HEK293 (cell line): ENCODE results near the gene PPP6R1.

Experiments
- CTCF ChIA-PET: fragments of 350-600 bp; formaldehyde crosslinking; extraction: SDS; loops from one replicate; lab custom pipeline; 2021; ENCODE audit warnings: antibody characterized with exemption; lab: Yijun Ruan, JAX
- POLR2A ChIA-PET: fragments of 300-600 bp; formaldehyde crosslinking; extraction: SDS; loops from one replicate; lab custom pipeline; 2020; ENCODE audit warnings: antibody characterized with exemption, inconsistent platforms; lab: Yijun Ruan, JAX
- H3K27ac ChIP-seq: fragments of 200-500 bp; sonication (Bioruptor generic); 2 replicates; pipeline ENCODE4 v1.5.1; 2014; ENCODE audit warnings: low read depth, low read length, control low read depth, inconsistent platforms; ENCODE audit errors: extremely low read depth
- H3K36me3 ChIP-seq, 2 experiments: fragments of 200-500 bp in 1 of 2; sonication (Bioruptor generic) in 1 of 2; 1 replicate in 1 of 2; 2 replicates in 1 of 2; pipeline ENCODE4 v1.5.1; 2014 to 2017; ENCODE audit warnings: inconsistent platforms in 2 of 2, low read length in 2 of 2; ENCODE audit not compliant: control insufficient read depth in 2 of 2, insufficient read depth in 1 of 2
- H3K4me1 ChIP-seq: fragments of 200-500 bp; sonication (Bioruptor generic); 2 replicates; pipeline ENCODE4 v1.5.1; 2014; ENCODE audit warnings: mild to moderate bottlenecking, low read length, inconsistent platforms; ENCODE audit not compliant: control insufficient read depth, insufficient read depth
- H3K4me3 ChIP-seq: 2 replicates; pipeline ENCODE4 v1.5.1; 2011; ENCODE audit warnings: low read depth, mild to moderate bottlenecking, control low read depth, low read length, moderate library complexity
- H3K9me3 ChIP-seq: fragments of 200-500 bp; sonication (Bioruptor generic); 2 replicates; pipeline ENCODE4 v1.5.1; 2014; ENCODE audit warnings: low read depth, low read length, inconsistent platforms; ENCODE audit not compliant: control insufficient read depth, insufficient read depth
- ELK4 ChIP-seq: IDR thresholded peaks from 2 replicates; pipeline ENCODE4 v1.6.1; 2011; ENCODE audit warnings: mild to moderate bottlenecking, low read depth, low read length, borderline replicate concordance
- FEZF1 ChIP-seq: fragments of 450-650 bp; formaldehyde crosslinking; IDR thresholded peaks from 2 replicates; pipeline ENCODE4 v1.5.1; 2016; ENCODE audit warnings: missing biosample characterization, missing genetic modification characterization
- GLIS1 ChIP-seq: fragments of 450-650 bp; formaldehyde crosslinking; IDR thresholded peaks from 2 replicates; pipeline ENCODE4 v1.5.1; 2016; ENCODE audit warnings: missing biosample characterization, missing genetic modification characterization
- PATZ1 ChIP-seq: fragments of 450-650 bp; formaldehyde crosslinking; IDR thresholded peaks from 2 replicates; pipeline ENCODE4 v1.5.1; 2016; ENCODE audit warnings: missing biosample characterization, missing genetic modification characterization
- PRDM10 ChIP-seq: fragments of 450-650 bp; formaldehyde crosslinking; IDR thresholded peaks from 2 replicates; pipeline ENCODE4 v1.5.1; 2016; ENCODE audit warnings: missing biosample characterization, missing genetic modification characterization
- SETDB1 ChIP-seq: IDR thresholded peaks from one replicate; pipeline ENCODE4 v1.6.1; 2017; ENCODE audit warnings: mild to moderate bottlenecking, low read length, moderate library complexity, mixed read lengths; ENCODE audit not compliant: insufficient read length
- SP3 ChIP-seq: fragments of 450-650 bp; formaldehyde crosslinking; IDR thresholded peaks from 2 replicates; pipeline ENCODE4 v1.5.1; 2016; ENCODE audit warnings: missing biosample characterization, missing genetic modification characterization
- TCF7L2 ChIP-seq: IDR thresholded peaks from 2 replicates; pipeline ENCODE4 v1.6.1; 2011; ENCODE audit warnings: low read depth, mild to moderate bottlenecking, inconsistent platforms, low read length, moderate library complexity, borderline replicate concordance
- ZBTB10 ChIP-seq: fragments of 450-650 bp; formaldehyde crosslinking; IDR thresholded peaks from 2 replicates; pipeline ENCODE4 v1.5.1; 2016; ENCODE audit warnings: missing biosample characterization, missing genetic modification characterization
- ZBTB8A ChIP-seq: fragments of 450-650 bp; formaldehyde crosslinking; IDR thresholded peaks from 2 replicates; pipeline ENCODE4 v1.5.1; 2016; ENCODE audit warnings: missing biosample characterization, missing genetic modification characterization
- ZNF16 ChIP-seq: fragments of 450-650 bp; formaldehyde crosslinking; IDR thresholded peaks from 2 replicates; pipeline ENCODE4 v1.5.1; 2016; ENCODE audit warnings: low read depth, missing biosample characterization, missing genetic modification characterization
- ZNF23 ChIP-seq: fragments of 450-650 bp; formaldehyde crosslinking; IDR thresholded peaks from 2 replicates; pipeline ENCODE4 v1.5.1; 2016; ENCODE audit warnings: missing biosample characterization, missing genetic modification characterization, borderline replicate concordance
- ZNF324 ChIP-seq: fragments of 450-650 bp; formaldehyde crosslinking; IDR thresholded peaks from 2 replicates; pipeline ENCODE4 v1.5.1; 2016; ENCODE audit warnings: missing biosample characterization, missing genetic modification characterization
- ZNF335 ChIP-seq: fragments of 450-650 bp; formaldehyde crosslinking; conservative IDR thresholded peaks from 2 replicates; pipeline ENCODE4 v1.5.1; 2016; ENCODE audit warnings: missing biosample characterization, missing genetic modification characterization
- ZNF426 ChIP-seq: fragments of 450-650 bp; formaldehyde crosslinking; IDR thresholded peaks from 2 replicates; pipeline ENCODE4 v1.5.1; 2017; ENCODE audit warnings: missing biosample characterization, missing genetic modification characterization, mild to moderate bottlenecking, inconsistent platforms, moderate library complexity
- ZNF654 ChIP-seq: fragments of 450-650 bp; formaldehyde crosslinking; IDR thresholded peaks from 2 replicates; pipeline ENCODE4 v1.5.1; 2016; ENCODE audit warnings: low read depth, missing biosample characterization, missing genetic modification characterization
- ZNF664 ChIP-seq: fragments of 450-650 bp; formaldehyde crosslinking; IDR thresholded peaks from 2 replicates; pipeline ENCODE4 v1.5.1; 2016; ENCODE audit warnings: missing biosample characterization, missing genetic modification characterization
- ZNF76 ChIP-seq: fragments of 450-650 bp; formaldehyde crosslinking; IDR thresholded peaks from 2 replicates; pipeline ENCODE4; 2016; ENCODE audit warnings: low read depth, missing biosample characterization, missing genetic modification characterization, borderline replicate concordance

The PPP6R1 gene

GRCh38 chr19:55303477-55303876 is 44.7 kb upstream of the PPP6R1 start:
- peaks cover 22 to 62% of the 10 kb centered on the region in 2 experiments; a peak in 2 of 3 replicates for H3K36me3 ChIP-seq
- 0 out of 2 replicates have a peak overlapping the region, but pooled peaks have one; percentile 13 for H3K27ac ChIP-seq
- TF ChIP-seq FEZF1: no peak
- no peak for TF ChIP-seq ZNF76 (tag by site-specific recombination)
- TF ChIP-seq ZNF324 (tag by site-specific recombination): no peak
- peak; percentile 70 for TF ChIP-seq PRDM10 (tag by site-specific recombination)
- TF ChIP-seq TCF7L2: no peak
- TF ChIP-seq, all 188 proteins: peak for 1
- Histone ChIP-seq H3K4me1 (peaks cover 3% of the 10 kb centered on the region; the same call in 1 of the 2 replicates), H3K9me3 (no peaks in the 10 kb centered on the region), H3K4me3 (no peak overlapping the region)
- POLR2A ChIA-PET: interaction anchor here (0.6 to 4.0 kb wide), 6 partner anchors 36 to 104 kb away, joined by 3 to 18 read pairs (median 4); partner anchors contain the start of genes KMT5C and UBE2S
- CTCF ChIA-PET: interaction anchor here (0.7 to 4.1 kb wide), 19 partner anchors 10 to 200 kb away, joined by 3 to 62 read pairs (median 10); partner anchors contain the start of genes GARIN5B, KMT5C and TMEM238

- Histone ChIP-seq H3K4me3 (no peak overlapping the region), H3K4me1 (peaks cover 3% of the 10 kb centered on the region; the same call in 1 of the 2 replicates), H3K36me3 (peaks cover 13 to 60% of the 10 kb centered on the region in 2 experiments; a peak in 2 of 3 replicates), H3K27ac (no peak overlapping the region), H3K9me3 (no peaks in the 10 kb centered on the region)
- no peak for TF ChIP-seq SETDB1
- TF ChIP-seq ZNF23 (tag by site-specific recombination): no peak
- no peak for TF ChIP-seq ZNF664 (tag by site-specific recombination)
- no peak for TF ChIP-seq ZNF16 (tag by site-specific recombination)
- POLR2A ChIA-PET: interaction anchor here (0.6 to 4.0 kb wide), 7 partner anchors 37 to 105 kb away, joined by 3 to 18 read pairs (median 4); partner anchors contain the start of genes KMT5C and UBE2S
- CTCF ChIA-PET: interaction anchor here (0.6 to 4.1 kb wide), 36 partner anchors 10 to 232 kb away, joined by 3 to 62 read pairs (median 5); partner anchors contain the start of genes GARIN5B, KMT5C, TMEM150B and TMEM238
These were observed 43.5 kb upstream of the PPP6R1 start for GRCh38 chr19:55302318-55302703.

GRCh38 chr19:55301459-55302317 is 42.9 kb upstream of the PPP6R1 start:
- Histone ChIP-seq H3K4me1 (peaks cover 3% of the 10 kb centered on the region; the same call in 1 of the 2 replicates), H3K27ac (no peak overlapping the region; the same call in 1 of the 2 replicates), H3K4me3 (peak overlapping the region; percentile 18), H3K36me3 (peaks cover 9 to 57% of the 10 kb centered on the region in 2 experiments; a peak in 2 of 3 replicates), H3K9me3 (no peaks in the 10 kb centered on the region)
- POLR2A ChIA-PET: interaction anchor here (0.6 to 4.0 kb wide), 13 partner anchors 19 to 156 kb away, joined by 3 to 18 read pairs (median 4); partner anchors contain the start of genes HSPBP1, KMT5C and UBE2S
- CTCF ChIA-PET: interaction anchor here (0.5 to 4.1 kb wide), 54 partner anchors 9 to 901 kb away, joined by 3 to 62 read pairs (median 4); partner anchors contain the start of genes DNAAF3, FIZ1, KMT5C and TMEM150B
- peak; percentile 47; the same call in 1 of the 2 replicates for TF ChIP-seq SP3 (tag by site-specific recombination)
- TF ChIP-seq PATZ1 (tag by site-specific recombination): peak; percentile 92
- TF ChIP-seq GLIS1 (tag by site-specific recombination): peak; percentile 35; the same call in 1 of the 2 replicates
- TF ChIP-seq ZNF654 (tag by site-specific recombination): peak; percentile 24
- TF ChIP-seq ZNF335 (tag by site-specific recombination): peak; percentile 61
- peak; percentile 49; the same call in 1 of the 2 replicates for TF ChIP-seq ZBTB8A (tag by site-specific recombination)
- TF ChIP-seq ZNF16 (tag by site-specific recombination): no peak
- TF ChIP-seq ZBTB10 (tag by site-specific recombination): peak; percentile 95
- TF ChIP-seq ZNF426 (tag by site-specific recombination): no peak
- TF ChIP-seq ELK4: no peak
